Endodermal cell (in vitro differentiated cells): Measurements from ENCODE around the gene SCUBE3. TPM values are rescaled to one million over a fixed set of nuclear protein-coding genes. Genes with fewer than 3 reads are reported as not detected.

Experiments used
- DNase-seq: peaks from one replicate; pipeline ENCODE4 v3.0.0-alpha.2; 2017
- H3K27ac ChIP-seq: 2 replicates; pipeline ENCODE4 v1.5.1; 2013; ENCODE audit warnings: mild to moderate bottlenecking, low read depth, low read length, moderate library complexity
- H3K27me3 ChIP-seq: 2 replicates; pipeline ENCODE4 v1.6.1; 2013; ENCODE audit warnings: mild to moderate bottlenecking, low read length, moderate library complexity; ENCODE audit not compliant: insufficient read depth, control insufficient read depth, poor library complexity, severe bottlenecking
- H3K36me3 ChIP-seq: 2 replicates; pipeline ENCODE4 v1.7.0; 2013; ENCODE audit warnings: mild to moderate bottlenecking, low read length, moderate library complexity; ENCODE audit not compliant: control insufficient read depth, insufficient read depth
- H3K4me1 ChIP-seq: one replicate; pipeline ENCODE4 v1.7.0; 2013; ENCODE audit warnings: low read length; ENCODE audit not compliant: control insufficient read depth, insufficient read depth
- H3K4me3 ChIP-seq: 2 replicates; pipeline ENCODE4 v1.5.1; 2013; ENCODE audit warnings: mild to moderate bottlenecking, low read length, moderate library complexity
- H3K9ac ChIP-seq: 2 replicates; pipeline ENCODE4 v1.6.1; 2013; ENCODE audit warnings: mild to moderate bottlenecking, low read length, moderate library complexity; ENCODE audit not compliant: poor library complexity, severe bottlenecking; ENCODE audit errors: extremely low read depth
- H3K9me3 ChIP-seq: 2 replicates; pipeline ENCODE4 v1.6.1; 2013; ENCODE audit warnings: mild to moderate bottlenecking, low read length, moderate library complexity; ENCODE audit not compliant: control insufficient read depth
- H3K27ac Mint-ChIP-seq: 2 replicates; pipeline ENCODE4 v1.8.0; 2020; ENCODE audit warnings: mixed read lengths
- H3K27me3 Mint-ChIP-seq: 2 replicates; pipeline ENCODE4 v1.8.0; 2021; ENCODE audit warnings: mild to moderate bottlenecking, mixed read lengths; ENCODE audit not compliant: insufficient read depth
- H3K36me3 Mint-ChIP-seq: 2 replicates; pipeline ENCODE4 v1.8.0; 2020; ENCODE audit warnings: low read depth, mixed read lengths
- H3K4me1 Mint-ChIP-seq: 2 replicates; pipeline ENCODE4 v1.8.0; 2020; ENCODE audit warnings: mixed read lengths
- H3K4me3 Mint-ChIP-seq: 2 replicates; pipeline ENCODE4 v1.8.0; 2020; ENCODE audit warnings: mild to moderate bottlenecking, moderate library complexity, mixed read lengths
- H3K9me3 Mint-ChIP-seq: 2 replicates; pipeline ENCODE4 v1.8.0; 2020; ENCODE audit warnings: mild to moderate bottlenecking, mixed read lengths
- CTCF ChIP-seq: fragments of 200-600 bp; sonication (generic); conservative IDR thresholded peaks from 2 replicates; pipeline ENCODE4 v1.5.0; 2021; ENCODE audit warnings: antibody characterized with exemption, mild to moderate bottlenecking
- WGBS, 2 experiments: methylation state at CpG; one replicate each; pipeline versions ENCODE4 v1.1.5 to v1.1.7; 2013; ENCODE audit warnings: missing lambda C conversion rate in 2 of 2, mixed read lengths in 1 of 2; ENCODE audit not compliant: insufficient coverage in 1 of 2, insufficient read length in 1 of 2; 5-methylcytosine and 5-hydroxymethylcytosine counted together
- total RNA-seq, 2 donors: library from RNA; stranded (reverse); fragmentation: NEBNext Ultra II Directional in 1 of 2; extraction: Animal tissue kit (Norgen Biotek cat#: 25700) in 1 of 2; gene quantifications; 2 replicates in 1 of 2; 3 replicates in 1 of 2; pipeline ENCODE4 v1.2.1, GENCODE V29; 2021

SCUBE3 gene
- total RNA-seq, 2 donors from 2014 or later, result 0.27 to 0.86 TPM

- no peaks in the 10 kb centered on the region for H3K36me3 ChIP-seq
- H3K27me3 ChIP-seq, result no peaks in the 10 kb centered on the region
- peak; percentile 49 for TF ChIP-seq CTCF
- H3K9ac ChIP-seq, result peak overlapping the region; percentile 89
- 0% methylated on average over 20 of the region's 20 CpGs for WGBS, 2 experiments
- no peak for DNase-seq
- no peaks in the 10 kb centered on the region for H3K9me3 Mint-ChIP-seq
- no peaks in the 10 kb centered on the region for H3K9me3 ChIP-seq
- H3K4me1 ChIP-seq, result peaks cover 23% of the 10 kb centered on the region
- H3K27me3 Mint-ChIP-seq, result no peaks in the 10 kb centered on the region
- H3K27ac ChIP-seq, result peak overlapping the region; percentile 77
- H3K4me1 Mint-ChIP-seq, result peaks cover 35% of the 10 kb centered on the region
- peak overlapping the region; percentile 98 for H3K27ac Mint-ChIP-seq
- peak overlapping the region; percentile 94 for H3K4me3 ChIP-seq
- peaks cover 1% of the 10 kb centered on the region for H3K36me3 Mint-ChIP-seq
- H3K4me3 Mint-ChIP-seq, result peak overlapping the region; percentile 93
These were observed 45.1 kb downstream of the SCUBE3 start for GRCh38 chr6:35258858-35259193.

- H3K9me3 ChIP-seq, result no peaks in the 10 kb centered on the region
- H3K4me3 ChIP-seq, result peak within 1 kb of the TSS; percentile 94
- peak within 1 kb of the TSS; percentile 89 for H3K9ac ChIP-seq
- H3K27me3 ChIP-seq, result no peaks in the 10 kb centered on the region
- TF ChIP-seq CTCF, result peak; percentile 25
- H3K36me3 ChIP-seq, result no peaks in the 10 kb centered on the region
- 0% methylated on average over 32 to 82 of the region's 82 CpGs for WGBS, 2 experiments
- H3K36me3 Mint-ChIP-seq, result peaks cover 1% of the 10 kb centered on the region
- H3K9me3 Mint-ChIP-seq, result no peaks in the 10 kb centered on the region
- no peaks in the 10 kb centered on the region for H3K27me3 Mint-ChIP-seq
- DNase-seq, result peak; percentile 99
- peak within 1 kb of the TSS; percentile 83 for H3K27ac ChIP-seq
- H3K4me1 Mint-ChIP-seq, result peaks cover 40% of the 10 kb centered on the region
- H3K4me3 Mint-ChIP-seq, result peak within 1 kb of the TSS; percentile 93
- H3K4me1 ChIP-seq, result peaks cover 27% of the 10 kb centered on the region
- peak within 1 kb of the TSS; percentile 98 for H3K27ac Mint-ChIP-seq
These were observed 45.6 kb downstream of the SCUBE3 start, which contains the start of gene ZNF76 for GRCh38 chr6:35259194-35259947. Gene ZNF76, plus strand, starts transcription at chr6:35259735. Its CDS starts 21,417 bp downstream, at chr6:35281152.

- Mint-ChIP-seq H3K27me3 (no peaks in the 10 kb centered on the region), H3K4me3 (peak overlapping the region; percentile 93), H3K4me1 (peaks cover 43% of the 10 kb centered on the region), H3K27ac (peak overlapping the region; percentile 98), H3K9me3 (no peaks in the 10 kb centered on the region), H3K36me3 (peaks cover under 1% of the 10 kb centered on the region)
- WGBS, 2 experiments, result 0 to 9% methylated on average over 5 to 22 of the region's 23 CpGs
- Histone ChIP-seq H3K9me3 (no peaks in the 10 kb centered on the region), H3K4me3 (peak overlapping the region; percentile 94), H3K27ac (peak overlapping the region; percentile 83), H3K4me1 (peaks cover 27% of the 10 kb centered on the region), H3K36me3 (no peaks in the 10 kb centered on the region), H3K9ac (peak overlapping the region; percentile 73), H3K27me3 (no peaks in the 10 kb centered on the region)
- no peak for TF ChIP-seq CTCF
- peak; percentile 97 for DNase-seq
These were observed 46.3 kb downstream of the SCUBE3 start for GRCh38 chr6:35259948-35260590.
